Activated effector memory CD4-positive, alpha-beta T cell treated with anti-CD3 and anti-CD28 coated beads, Interleukin-2, amount 50 U/mL, for 16 hours (primary cell): ENCODE results near the gene DERL3.
A peak's percentile ranks its signal among the peaks of the same experiment; 100 is the strongest.
"Not testable (repeated sequence)": the region's sequence is repeated elsewhere in the genome, so short reads cannot be mapped to it uniquely, and the experiment has no call there.

ENCODE experiments used
- DNase-seq: peaks from one replicate; pipeline ENCODE4 v3.0.0-alpha.2; 2020

Gene DERL3

GRCh38 chr22:23838681-23839468, at the start of gene DERL3:
DERL3 (minus strand) TSS chr22:23839006; CDS start chr22:23838987, 19 bp downstream.
- DNase-seq = peak; percentile 97

- no peak for DNase-seq
Observed at GRCh38 chr22:23884140-23884539, 45.3 kb upstream of the DERL3 start.

DNA sequence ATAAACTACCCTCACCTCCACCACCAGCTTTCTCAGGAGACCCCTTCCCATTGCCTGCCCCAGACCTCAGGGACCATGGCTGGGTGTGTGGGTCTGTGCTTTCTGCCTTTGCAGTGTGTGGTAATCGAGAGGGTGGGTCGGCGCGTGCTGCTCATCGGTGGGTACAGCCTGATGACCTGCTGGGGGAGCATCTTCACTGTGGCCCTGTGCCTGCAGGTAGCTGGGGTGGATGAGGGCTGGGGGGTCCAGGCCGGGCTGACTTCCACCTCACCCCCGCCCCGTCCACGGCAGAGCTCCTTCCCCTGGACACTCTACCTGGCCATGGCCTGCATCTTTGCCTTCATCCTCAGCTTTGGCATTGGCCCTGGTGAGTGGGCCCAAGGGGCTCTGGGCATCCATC, 44.9 kb upstream of the DERL3 start:
- no peak for DNase-seq

DNA sequence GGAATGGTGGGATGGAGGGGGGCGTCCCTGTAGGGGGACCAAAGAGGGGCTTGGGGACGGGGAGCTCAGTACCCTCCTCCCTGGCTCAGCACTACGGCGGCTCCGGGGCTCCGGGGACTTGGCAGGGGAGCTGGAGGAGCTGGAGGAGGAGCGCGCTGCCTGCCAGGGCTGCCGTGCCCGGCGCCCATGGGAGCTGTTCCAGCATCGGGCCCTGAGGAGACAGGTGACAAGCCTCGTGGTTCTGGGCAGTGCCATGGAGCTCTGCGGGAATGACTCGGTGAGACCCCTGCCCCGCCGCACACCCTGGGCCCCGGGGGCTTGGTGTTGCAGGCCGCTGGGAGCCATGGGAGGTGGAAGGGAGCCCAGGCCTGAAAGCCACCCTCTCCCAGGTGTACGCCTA, 43.6 kb upstream of the DERL3 start:
- no peak for DNase-seq

- no peak for DNase-seq
Observed at GRCh38 chr22:23878219-23878618, 39.4 kb upstream of the DERL3 start.

DNA sequence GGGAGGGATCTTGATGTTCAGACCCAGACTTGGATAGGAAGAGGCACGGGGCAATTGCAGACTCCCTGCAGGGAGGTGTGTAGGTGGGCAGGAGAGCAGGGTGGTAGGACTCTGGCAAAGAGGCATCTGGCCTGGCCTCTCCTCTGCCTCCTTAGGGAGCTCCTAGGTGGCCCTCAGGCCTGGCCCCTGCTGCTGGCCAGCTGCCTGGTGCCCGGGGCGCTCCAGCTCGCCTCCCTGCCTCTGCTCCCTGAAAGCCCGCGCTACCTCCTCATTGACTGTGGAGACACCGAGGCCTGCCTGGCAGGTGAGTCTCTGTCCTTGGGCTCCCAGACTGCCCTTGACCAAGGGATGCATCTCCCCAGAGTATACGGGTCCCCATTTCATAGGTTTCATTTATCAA, 38.8 kb upstream of the DERL3 start:
- DNase-seq = no peak

- no peak for DNase-seq
Observed at GRCh38 chr22:23875801-23876200, 37.0 kb upstream of the DERL3 start.

DNA sequence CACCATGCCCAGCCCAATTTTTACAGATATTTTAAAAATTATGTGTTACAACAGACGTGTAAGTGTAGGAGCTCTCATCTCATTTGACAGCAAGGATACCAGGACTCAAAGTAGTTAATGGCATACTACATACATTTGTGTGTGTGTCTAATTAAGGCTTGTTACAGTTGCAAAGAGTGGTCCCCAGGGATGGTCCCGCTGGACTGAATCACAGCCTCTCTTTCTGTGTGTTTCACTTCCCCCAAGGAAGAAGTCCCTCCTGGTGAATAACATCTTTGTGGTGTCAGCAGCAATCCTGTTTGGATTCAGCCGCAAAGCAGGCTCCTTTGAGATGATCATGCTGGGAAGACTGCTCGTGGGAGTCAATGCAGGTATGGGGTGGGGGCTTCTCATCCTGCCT, 36.1 kb upstream of the DERL3 start:
- no peak for DNase-seq

DNA sequence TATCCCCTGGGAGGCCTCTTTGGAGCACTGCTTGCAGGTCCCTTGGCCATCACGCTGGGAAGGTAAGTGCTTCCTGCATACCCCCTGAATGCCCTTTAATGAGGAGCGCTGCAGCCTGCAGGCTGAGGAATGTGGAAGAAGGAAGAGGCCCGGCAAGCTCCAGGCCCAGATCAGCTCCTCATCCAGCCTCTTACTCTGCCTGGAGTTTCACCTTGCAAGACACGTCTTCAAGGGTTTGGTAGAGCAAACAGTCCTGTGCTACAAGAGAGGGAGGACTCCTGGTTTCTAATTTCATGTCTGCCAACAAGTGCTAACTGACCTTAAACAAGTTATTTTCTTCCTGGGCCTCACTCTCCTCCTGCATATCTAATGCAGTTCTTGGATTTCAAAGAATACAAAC, 29.8 kb upstream of the DERL3 start:
- no peak for DNase-seq

- not testable (repeated sequence) for DNase-seq
Observed at GRCh38 chr22:23864499-23865154, 25.8 kb upstream of the DERL3 start.

DNA sequence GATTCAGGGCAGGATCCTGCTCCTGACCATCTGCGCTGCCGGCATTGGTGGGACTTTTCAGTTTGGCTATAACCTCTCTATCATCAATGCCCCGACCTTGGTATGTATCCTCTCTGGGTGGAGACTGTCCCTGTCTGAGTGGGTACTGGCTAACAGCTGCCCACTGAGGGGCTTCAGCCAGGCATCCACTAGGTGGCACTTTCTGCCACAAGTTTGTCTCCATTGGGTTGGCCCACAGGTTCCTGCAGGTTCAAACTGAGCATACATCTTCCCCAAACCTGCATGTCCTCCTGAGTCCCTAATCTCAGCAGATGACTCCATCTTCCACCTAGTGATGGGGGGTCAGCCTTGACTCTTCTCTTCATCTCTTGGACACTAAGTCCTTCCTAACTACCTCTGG, 23.3 kb upstream of the DERL3 start:
- peak; percentile 70 for DNase-seq

DNA sequence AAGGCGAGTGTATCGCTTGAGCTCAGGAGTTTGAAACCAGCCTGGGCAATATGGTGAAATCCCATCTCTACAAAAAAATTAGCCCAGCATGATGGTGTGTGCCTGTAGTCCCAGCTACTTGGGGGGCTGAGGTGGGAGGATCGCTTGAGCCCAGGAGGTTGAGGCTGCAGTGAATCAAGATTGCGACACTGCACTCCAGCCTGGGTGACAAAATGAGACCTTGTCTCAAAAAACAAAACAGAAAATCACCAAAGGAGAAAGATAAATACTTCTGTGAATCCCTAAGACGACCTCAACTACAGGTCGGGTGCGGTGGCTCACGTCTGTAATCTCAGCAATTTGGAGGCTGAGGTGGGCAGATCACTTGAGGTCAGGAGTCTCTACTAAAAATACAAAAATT, 21.4 kb upstream of the DERL3 start:
- DNase-seq = not testable (repeated sequence)

DNA sequence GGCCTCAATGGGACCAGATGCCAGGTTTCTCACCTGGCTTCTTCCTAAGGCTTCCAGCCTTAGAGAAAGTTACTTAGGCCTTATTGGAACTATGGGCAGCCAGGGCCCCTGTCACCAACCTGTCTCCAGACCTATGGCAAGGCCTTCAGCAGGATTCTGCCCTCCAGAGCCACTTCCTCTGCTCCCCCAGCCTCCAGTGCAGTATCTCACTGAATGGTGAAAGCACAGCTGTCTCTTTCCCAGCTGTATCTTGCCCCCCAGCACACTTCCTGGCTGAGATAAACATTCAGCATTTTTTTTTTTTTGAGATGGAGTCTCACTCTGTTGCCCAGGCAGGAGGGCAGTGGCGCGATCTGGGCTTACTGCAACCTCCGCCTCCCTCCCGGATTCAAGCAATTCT, 20.4 kb upstream of the DERL3 start:
- no peak for DNase-seq

DNA sequence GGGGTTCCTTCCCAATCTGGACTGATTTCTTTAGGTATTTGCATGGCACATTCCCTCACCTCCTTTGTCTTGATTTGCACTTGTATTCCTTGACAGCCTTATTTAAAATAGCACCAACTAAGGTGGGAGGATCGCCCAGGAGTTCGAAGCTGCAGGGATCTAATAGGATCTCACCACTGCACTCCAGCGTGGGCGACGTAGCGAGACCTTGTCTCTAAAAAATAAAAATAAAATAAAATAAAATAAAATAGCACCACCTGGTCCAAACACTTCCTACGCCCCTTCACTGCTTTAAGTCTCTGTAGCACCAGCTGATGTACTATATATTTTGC, 19.6 kb upstream of the DERL3 start:
- no peak for DNase-seq

DNA sequence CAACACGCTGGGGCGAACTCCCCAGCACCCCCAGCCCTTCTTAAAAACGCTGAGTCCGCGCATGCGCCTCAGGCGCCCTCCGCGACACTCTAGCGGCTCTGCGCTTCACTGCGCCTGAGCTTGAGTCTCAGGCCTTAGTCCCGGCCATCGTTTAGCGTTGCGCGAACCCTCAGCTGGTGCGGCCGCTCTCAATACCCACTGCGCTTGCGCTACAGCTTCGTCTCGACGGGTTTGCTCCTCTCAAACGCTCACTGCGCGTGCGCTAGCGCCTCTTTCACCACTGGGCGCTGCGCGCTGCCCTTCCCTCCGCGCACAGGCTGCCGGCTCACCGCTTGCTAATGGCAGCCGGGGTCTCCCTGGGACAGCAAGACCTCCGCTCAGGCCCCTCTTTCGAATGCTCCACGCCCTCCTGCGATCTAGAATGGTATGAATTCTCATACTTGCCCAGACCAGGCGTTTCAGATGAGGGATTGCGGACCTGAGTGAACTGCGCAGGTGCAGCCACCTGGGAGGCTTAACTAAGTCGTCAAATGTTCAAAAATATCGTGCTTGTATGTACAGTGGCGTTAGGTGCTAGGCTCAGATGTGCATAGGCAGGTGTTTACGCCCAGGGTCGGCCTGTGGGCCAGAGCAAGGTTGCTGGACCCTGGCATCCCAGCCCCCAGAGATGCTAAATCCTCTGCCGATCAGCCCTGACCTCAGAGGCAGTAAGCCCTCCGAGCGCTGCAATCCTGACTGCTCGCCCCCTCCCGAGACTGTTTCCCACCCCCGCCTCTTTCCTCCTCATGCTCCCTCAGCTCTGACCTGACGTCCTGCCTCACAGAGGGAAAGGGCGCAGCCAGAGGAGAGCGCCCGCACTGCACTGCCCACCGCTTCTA, 19.0 kb upstream of the DERL3 start, which contains the start of gene SLC2A11:
SLC2A11 (plus strand) TSS at position 270 of the 878 bp plus-strand sequence; CDS start at position 395, 125 bp downstream.
- peak; percentile 97 for DNase-seq

DNA sequence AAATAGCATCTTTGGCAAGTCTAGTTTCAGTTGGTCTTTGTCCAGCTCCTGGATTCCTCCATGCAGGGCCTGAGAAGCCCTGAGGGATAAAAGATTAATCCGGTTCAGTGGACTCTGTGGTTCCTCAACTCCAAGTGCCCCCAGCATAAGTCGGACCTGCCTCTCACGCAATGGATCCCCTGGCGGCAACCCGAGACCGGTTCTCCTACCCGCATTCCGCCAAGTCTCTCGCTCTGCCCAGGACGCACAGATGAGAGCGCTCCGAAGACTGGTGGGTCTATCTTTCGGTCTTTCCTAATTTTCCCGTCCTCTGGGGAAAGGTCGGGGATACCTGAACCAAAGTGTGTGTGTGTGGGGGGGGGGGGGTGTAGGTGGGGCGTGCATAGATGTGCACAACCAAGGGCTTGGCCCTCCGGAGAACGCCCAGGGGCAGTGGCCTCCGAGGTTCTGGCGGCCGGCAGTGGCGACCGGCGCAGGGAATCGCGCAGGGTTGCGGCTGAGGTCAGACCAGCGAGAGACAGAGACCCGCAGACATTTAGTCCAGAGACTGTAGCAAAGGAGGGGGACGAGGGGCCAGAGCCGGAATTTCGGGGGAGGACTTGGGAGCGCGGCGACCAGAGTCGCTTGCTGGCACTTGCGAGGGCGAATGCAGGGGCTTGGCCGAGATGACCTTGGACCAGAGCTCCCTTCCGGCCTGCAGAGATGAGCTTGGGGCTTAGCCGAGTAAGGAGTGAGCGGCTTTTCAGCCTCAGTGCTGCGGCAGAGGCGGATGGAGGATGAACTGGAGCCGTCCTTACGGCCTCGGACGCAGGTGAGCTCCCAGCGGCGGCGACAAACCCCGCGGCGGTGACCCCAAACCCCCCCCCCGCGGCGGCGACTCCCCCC, 18.2 kb upstream of the DERL3 start:
- DNase-seq = no peak

- no peak for DNase-seq
Observed at GRCh38 chr22:23850136-23850611, 11.4 kb upstream of the DERL3 start.

DNA sequence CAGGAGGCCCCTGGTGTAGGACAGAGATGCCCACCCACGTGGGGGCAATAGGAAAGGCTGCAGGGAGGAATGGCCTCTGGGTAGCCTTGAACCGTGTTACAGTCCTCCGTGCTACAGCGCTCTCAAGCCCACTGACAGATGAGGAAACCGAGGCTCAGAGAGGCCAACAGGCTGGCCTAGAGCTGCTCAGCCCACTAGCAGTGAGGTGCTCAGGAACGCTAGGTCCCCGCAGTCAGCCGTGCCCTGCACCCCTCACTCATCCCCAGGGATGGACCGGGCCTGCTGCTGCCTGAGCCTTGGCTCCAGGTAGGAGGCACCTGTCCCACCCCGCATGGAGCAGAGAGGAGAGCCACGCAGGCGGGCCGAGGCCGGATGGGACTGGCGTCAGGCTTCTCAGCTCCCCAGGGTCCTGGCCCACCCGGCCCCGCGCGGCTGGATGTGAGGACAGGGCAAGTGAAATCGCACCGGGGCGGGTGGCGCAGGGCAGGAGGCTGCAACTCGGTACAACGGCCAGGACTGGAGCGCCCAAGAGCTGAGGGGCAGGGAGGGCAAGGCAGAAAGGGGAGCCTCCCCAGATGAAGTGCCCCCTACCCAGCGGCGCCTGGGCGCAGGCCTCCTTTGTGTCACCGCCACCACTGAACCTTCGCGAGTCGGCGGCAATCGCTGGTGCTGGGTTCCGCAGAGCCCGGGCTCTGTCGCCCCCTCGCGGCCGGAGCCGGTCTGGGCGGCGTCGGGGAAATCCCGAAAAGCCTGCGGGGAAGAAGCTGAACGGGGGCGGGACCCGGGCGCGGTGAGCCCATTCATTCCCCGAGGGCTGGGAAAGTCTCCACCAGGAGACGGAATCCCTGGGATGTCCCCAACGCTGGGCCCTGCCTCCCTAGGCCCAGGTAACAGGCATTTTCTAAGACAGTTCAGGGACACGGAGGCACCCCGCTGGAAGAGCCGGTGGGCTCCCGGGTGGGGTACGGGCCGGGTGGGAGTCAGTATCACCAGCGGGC, 10.5 kb upstream of the DERL3 start:
- peak; percentile 95 for DNase-seq

GRCh38 chr22:23847991-23848864, 9.4 kb upstream of the DERL3 start:
- no peak for DNase-seq
